Lung (tissue), 12 donors: Measurements from ENCODE around the gene ACSM2A. TPM values are rescaled to one million over a fixed set of nuclear protein-coding genes. Genes with fewer than 3 reads are reported as not detected.
"Not testable (repeated sequence)": the region's sequence is repeated elsewhere in the genome, so short reads cannot be mapped to it uniquely, and the experiment has no call there.

Experiments used
- ATAC-seq: fragments of 200-7000 bp; cut with Tn5 transposase; one replicate; pipeline ENCODE4 v1.9.1; 2020; ENCODE audit warnings: moderate number of reproducible peaks; ENCODE audit not compliant: insufficient read depth, low FRiP score
- DNase-seq, 3 donors: peaks; one replicate each; pipeline ENCODE4 v3.0.0-alpha.2; 2013 to 2017
- H3K27ac ChIP-seq, 2 donors: one replicate each; pipeline ENCODE4 v1.5.1; 2013; ENCODE audit warnings: mild to moderate bottlenecking in 2 of 2, moderate library complexity in 2 of 2, control low read depth in 1 of 2, inconsistent platforms in 1 of 2, low read depth in 1 of 2, low read length in 1 of 2
- H3K27me3 ChIP-seq, 3 donors: one replicate each; pipeline ENCODE4 v1.5.1; 2013; ENCODE audit warnings: low read length in 2 of 3; ENCODE audit not compliant: control insufficient read depth in 3 of 3, insufficient read depth in 3 of 3
- H3K36me3 ChIP-seq, 4 donors: one replicate each; pipeline ENCODE4 v1.5.1; 2013; ENCODE audit warnings: low read length in 4 of 4, mild to moderate bottlenecking in 1 of 4, moderate library complexity in 1 of 4; ENCODE audit not compliant: control insufficient read depth in 4 of 4, insufficient read depth in 4 of 4
- H3K4me1 ChIP-seq, 5 donors: one replicate each; pipeline ENCODE4 v1.5.1; 2013; ENCODE audit warnings: low read length in 5 of 5, mild to moderate bottlenecking in 2 of 5, moderate library complexity in 1 of 5; ENCODE audit not compliant: control insufficient read depth in 5 of 5, insufficient read depth in 5 of 5
- H3K4me3 ChIP-seq: one replicate; pipeline ENCODE4 v1.5.1; 2013; ENCODE audit warnings: mild to moderate bottlenecking, control low read depth, moderate library complexity
- H3K9ac ChIP-seq, 2 donors: one replicate each; pipeline ENCODE4 v1.5.1; 2013; ENCODE audit warnings: low read length in 2 of 2, control low read depth in 1 of 2; ENCODE audit not compliant: insufficient read depth in 1 of 2
- H3K9me3 ChIP-seq, 4 donors: one replicate each; pipeline ENCODE4 v1.5.1; 2013; ENCODE audit warnings: low read length in 3 of 4, mild to moderate bottlenecking in 1 of 4, moderate library complexity in 1 of 4; ENCODE audit not compliant: control insufficient read depth in 4 of 4, insufficient read depth in 3 of 4
- CTCF ChIP-seq: IDR thresholded peaks from 2 replicates; pipeline ENCODE4 v1.5.1; 2012; ENCODE audit warnings: mild to moderate bottlenecking; ENCODE audit errors: control extremely low read depth, extremely low read depth
- WGBS, 2 donors: extraction: QIAGEN DNeasy Blood & Tissue Kit; methylation state at CpG; one replicate each; pipeline ENCODE4 v1.1.7; 2013; 5-methylcytosine and 5-hydroxymethylcytosine counted together
- polyA plus RNA-seq, 2 donors: library from polyadenylated mRNA; stranded (reverse); fragments of 200-250 nt; gene quantifications; one replicate each; pipeline ENCODE4 v1.2.1, GENCODE V29; 2013
- total RNA-seq, 2 donors: library from RNA; depleted of rRNA in 1 of 2; stranded (reverse); fragments of >200 nt in 1 of 2; gene quantifications; one replicate each; pipeline ENCODE4 v1.2.1, GENCODE V29; 2014 to 2021
- donor health status: control.
- donor health status: control.
- donor health status: Bipolar disorder and iron deficiency.
- donor health status: healthy.
- donor health status: DM: yes; HTN: yes; CAD: no.

The ACSM2A gene
- total and polyA plus RNA-seq, 4 donors, result 0.05 TPM; not detected in 3

GRCh38 chr16:20440731-20441130 is 10.6 kb upstream of the ACSM2A start:
- not testable (repeated sequence) for H3K9ac ChIP-seq, H3K27ac ChIP-seq, H3K9me3 ChIP-seq, H3K27me3 ChIP-seq, H3K4me3 ChIP-seq, H3K36me3 ChIP-seq, DNase-seq, H3K4me1 ChIP-seq, ATAC-seq
- WGBS, 2 donors, result 85 to 91% methylated on average over 1 of the region's 1 CpG

DNA sequence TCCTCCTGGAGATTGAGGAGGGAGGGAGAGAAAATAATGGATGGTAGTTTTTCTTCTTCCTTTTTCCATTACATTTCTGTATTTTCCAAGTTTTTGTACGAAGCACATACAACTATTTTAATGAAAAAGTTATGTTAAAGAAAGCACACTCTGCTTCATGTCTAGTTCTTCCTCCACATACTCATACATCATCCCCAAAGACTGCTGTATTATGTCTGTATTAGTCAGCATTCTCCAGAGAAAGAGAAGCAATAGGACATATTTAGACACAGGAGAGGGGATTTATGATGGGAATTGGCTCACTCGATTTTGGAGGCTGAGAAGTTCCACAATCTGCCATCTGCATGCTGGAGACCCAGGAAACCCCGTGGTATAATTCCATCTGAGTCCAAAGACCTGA is 10.1 kb upstream of the ACSM2A start:
- no peak overlapping the region for H3K4me3 ChIP-seq
- H3K36me3 ChIP-seq, result no peaks in the 10 kb centered on the region
- ATAC-seq (no peak), DNase-seq (peak in 2 of 3 donors; percentile 4 to 11)
- no peak overlapping the region for H3K9ac ChIP-seq
- no peak overlapping the region for H3K27ac ChIP-seq
- WGBS, 2 donors, result 68 to 83% methylated on average over 3 of the region's 3 CpGs
- no peak for TF ChIP-seq CTCF
- no peaks in the 10 kb centered on the region for H3K27me3 ChIP-seq
- H3K9me3 ChIP-seq, result no peaks in the 10 kb centered on the region
- H3K4me1 ChIP-seq, result peaks cover 0 to 2% (median 0%) of the 10 kb centered on the region in 5 donors

GRCh38 chr16:20441859-20442258 is 9.5 kb upstream of the ACSM2A start:
- not testable (repeated sequence) for H3K9me3 ChIP-seq, H3K4me1 ChIP-seq, ATAC-seq, H3K27me3 ChIP-seq, H3K27ac ChIP-seq, H3K9ac ChIP-seq, H3K36me3 ChIP-seq, H3K4me3 ChIP-seq, DNase-seq
- WGBS, 2 donors, result 92 to 96% methylated on average over 2 to 3 of the region's 4 CpGs

GRCh38 chr16:20446652-20447393 is 4.5 kb upstream of the ACSM2A start:
- not testable (repeated sequence) for ATAC-seq, H3K36me3 ChIP-seq, H3K4me3 ChIP-seq, H3K4me1 ChIP-seq, DNase-seq, H3K9ac ChIP-seq, H3K27me3 ChIP-seq, H3K27ac ChIP-seq, H3K9me3 ChIP-seq
- no CpG with 5 or more reads among the region's 3 CpGs for WGBS, 2 donors

DNA sequence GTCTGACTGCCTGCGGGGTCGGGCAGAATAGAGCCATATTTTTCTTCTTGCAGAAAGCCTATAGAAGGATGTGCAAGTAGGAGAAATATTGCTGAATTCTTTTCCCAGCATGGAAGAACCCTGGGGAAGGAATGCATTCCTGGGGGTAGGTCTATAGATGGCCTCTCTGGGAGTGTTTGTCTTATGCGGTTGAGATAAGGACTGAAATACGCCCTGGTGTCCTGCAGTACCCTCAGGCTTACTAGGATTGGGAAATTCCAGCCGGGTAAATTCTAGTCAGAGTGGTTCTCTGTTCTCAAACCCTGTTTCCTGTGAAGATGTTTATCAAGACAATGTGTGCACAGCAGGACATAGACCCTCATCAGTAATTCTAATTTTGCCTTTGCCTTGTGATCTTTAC is 2.3 kb downstream of the ACSM2A start:
- not testable (repeated sequence) for H3K36me3 ChIP-seq, DNase-seq, H3K4me3 ChIP-seq, H3K27me3 ChIP-seq, H3K9me3 ChIP-seq, ATAC-seq, H3K27ac ChIP-seq, H3K9ac ChIP-seq, H3K4me1 ChIP-seq
- 72 to 100% methylated on average over 2 to 5 of the region's 5 CpGs for WGBS, 2 donors

DNA sequence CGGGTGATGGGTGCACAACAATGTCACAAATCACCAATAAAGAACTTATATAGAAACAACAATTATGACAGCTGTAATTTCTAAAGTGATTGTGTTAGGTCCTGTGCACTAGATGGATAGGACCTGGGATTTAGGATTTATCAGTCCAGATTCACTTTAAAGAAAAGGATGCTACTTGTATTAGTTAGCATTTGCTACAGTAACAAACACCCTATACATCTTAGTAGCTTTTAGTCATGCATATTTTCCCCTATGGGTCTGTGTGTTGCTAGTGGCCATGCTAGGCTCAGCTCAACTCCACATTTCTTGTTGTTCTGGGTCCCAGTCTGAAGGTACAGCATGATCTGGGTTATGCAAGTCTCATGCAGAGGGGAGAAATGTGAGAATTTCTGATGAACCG is 7.9 kb downstream of the ACSM2A start:
- H3K27ac ChIP-seq, H3K4me3 ChIP-seq, H3K27me3 ChIP-seq, DNase-seq, H3K4me1 ChIP-seq, H3K36me3 ChIP-seq, H3K9ac ChIP-seq, ATAC-seq, H3K9me3 ChIP-seq: not testable (repeated sequence)
- 95 to 97% methylated on average over 2 of the region's 2 CpGs for WGBS, 2 donors

DNA sequence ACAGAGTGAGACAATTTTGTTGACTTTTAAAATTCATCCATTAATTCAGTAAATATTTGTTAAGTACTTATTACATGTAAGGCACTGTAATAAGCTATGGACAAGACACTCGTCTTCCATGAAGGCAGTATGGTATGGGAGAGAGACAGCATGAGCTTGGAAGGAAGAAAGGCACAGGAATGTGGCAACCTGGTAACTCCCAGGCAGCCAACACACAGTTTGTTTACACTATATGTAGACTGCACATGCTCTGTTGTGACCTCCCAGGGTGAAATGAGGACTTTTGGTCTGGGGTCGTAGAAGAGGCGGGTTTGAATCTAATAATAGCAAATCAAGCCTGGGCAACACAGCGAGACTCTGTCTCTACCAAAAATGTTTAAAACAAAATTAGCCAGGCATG is 9.0 kb downstream of the ACSM2A start:
- not testable (repeated sequence) for H3K4me3 ChIP-seq, ATAC-seq, H3K9me3 ChIP-seq, H3K9ac ChIP-seq, DNase-seq, H3K4me1 ChIP-seq, H3K27me3 ChIP-seq, H3K27ac ChIP-seq, H3K36me3 ChIP-seq
- 92 to 96% methylated on average over 1 to 3 of the region's 4 CpGs for WGBS, 2 donors

GRCh38 chr16:20468954-20469353 is 17.6 kb downstream of the ACSM2A start:
- not testable (repeated sequence) for H3K27me3 ChIP-seq, ATAC-seq

More at GRCh38 chr16:20468954-20469353, 17.6 kb downstream of the ACSM2A start:
- H3K4me3 ChIP-seq, H3K9me3 ChIP-seq, H3K27ac ChIP-seq, H3K9ac ChIP-seq, H3K4me1 ChIP-seq, DNase-seq, H3K36me3 ChIP-seq: not testable (repeated sequence)
